Mucosa of descending colon (tissue), 3 donors: ENCODE results near the gene SMARCC1. TPM values are rescaled to one million over a fixed set of nuclear protein-coding genes. Genes with fewer than 3 reads are reported as not detected.

Experiments used
- ATAC-seq: fragments of 200-7000 bp; cut with Tn5 transposase; one replicate; pipeline ENCODE4 v1.9.1; 2020; ENCODE audit warnings: mild to moderate bottlenecking, moderate library complexity
- DNase-seq, 3 donors: peaks; one replicate each; pipeline ENCODE4 v3.0.0-alpha.2; 2020
- H3K36me3 ChIP-seq: fragments of 200-600 bp; one replicate; pipeline ENCODE4 v1.8.0; 2021; ENCODE audit warnings: low read depth, mild to moderate bottlenecking
- H3K4me1 ChIP-seq: fragments of 200-600 bp; one replicate; pipeline ENCODE4 v1.8.0; 2021; ENCODE audit warnings: low read depth, mild to moderate bottlenecking
- H3K4me3 ChIP-seq: fragments of 200-600 bp; one replicate; pipeline ENCODE4 v1.8.0; 2021; ENCODE audit warnings: mild to moderate bottlenecking
- H3K9me3 ChIP-seq: fragments of 200-600 bp; one replicate; pipeline ENCODE4 v1.8.0; 2021; ENCODE audit warnings: mild to moderate bottlenecking
- CTCF ChIP-seq: fragments of 200-600 bp; IDR thresholded peaks from one replicate; pipeline ENCODE4 v1.8.0; 2022; ENCODE audit warnings: antibody characterized with exemption, mild to moderate bottlenecking
- intact Hi-C, 2 donors: fragments of 100-400 bp; cut with DNase I in 1 of 2; cut with micrococcal nuclease in 1 of 2; formaldehyde crosslinking; loops; one replicate each; pipeline versions ENCODE4 v1.11.0 to v1.11.1; 2022; cut with DNase I, micrococcal nuclease
- total RNA-seq, 3 donors: library from RNA; stranded (reverse); fragmentation: NEBNext Ultra II Directional in 2 of 3; extraction: Animal tissue kit (Norgen Biotek cat#: 25700) in 2 of 3; gene quantifications; one replicate each; pipeline versions ENCODE4 v1.2.1 to v1.2.4, GENCODE V29; 2021 to 2023
- donor health status: DM: no; HTN: no; CAD: no; lungs with moderate emphysema.
- donor health status: DM: no; HTN: no; CAD: no.
- donor health status: DM: no; HTN: yes; CAD: no.

The SMARCC1 gene
- total RNA-seq, 3 donors from 2014 or later, result 61.5 to 117 (median 71.5) TPM

DNA sequence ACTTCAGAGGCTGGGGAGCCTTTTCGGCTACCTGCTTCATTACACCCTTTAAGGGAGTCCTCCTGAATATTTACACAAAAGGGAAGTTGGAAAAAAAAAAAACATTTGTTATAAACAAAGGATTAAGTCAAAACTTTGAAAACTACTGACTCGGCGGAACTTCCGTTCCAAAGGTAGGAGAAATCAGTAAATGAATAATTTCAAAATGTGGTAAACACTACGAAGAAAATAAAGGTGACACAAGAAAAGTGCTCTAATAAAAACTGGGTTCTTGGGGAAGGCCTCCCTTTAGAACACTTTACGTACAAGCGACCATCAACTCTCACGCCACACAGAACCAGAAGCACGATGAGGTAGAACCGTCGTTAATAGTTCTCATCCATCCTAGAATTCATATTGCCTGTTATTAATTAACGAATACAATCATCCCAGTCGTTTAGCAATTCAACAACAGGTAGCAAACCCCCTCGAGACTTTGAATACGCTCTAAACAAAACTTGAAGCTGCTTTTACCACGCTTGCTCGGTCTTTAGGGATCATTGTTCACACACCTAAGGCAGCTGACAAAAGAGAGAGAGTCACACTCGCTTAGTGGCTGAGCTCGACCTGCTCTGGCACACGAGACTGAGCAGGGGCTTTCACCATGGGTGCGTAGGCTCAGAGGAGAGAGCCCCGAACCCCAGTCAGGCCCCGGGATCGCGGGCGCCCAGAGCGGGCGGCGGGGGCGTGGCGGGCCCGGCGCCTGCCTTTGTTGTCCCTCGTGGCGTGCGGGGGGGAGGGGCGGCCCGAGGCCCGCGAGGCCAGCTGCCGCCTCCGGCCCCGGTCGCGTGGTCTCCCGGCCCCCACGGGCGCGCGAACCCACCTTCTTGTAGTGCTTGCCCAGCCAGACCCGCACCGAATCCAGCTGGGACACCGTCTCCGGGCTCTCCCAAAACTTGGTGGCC is 680 bp downstream of the SMARCC1 start:
- intact Hi-C loops, result no loop called here
- TF ChIP-seq CTCF, result no peak
- Histone ChIP-seq H3K4me1 (peaks cover 13% of the 10 kb centered on the region), H3K9me3 (no peaks in the 10 kb centered on the region), H3K4me3 (peak overlapping the region; percentile 89), H3K36me3 (no peaks in the 10 kb centered on the region)
- peak; percentile 74 for ATAC-seq
- peak; percentile 80 to 86 (median 84) for DNase-seq

DNA sequence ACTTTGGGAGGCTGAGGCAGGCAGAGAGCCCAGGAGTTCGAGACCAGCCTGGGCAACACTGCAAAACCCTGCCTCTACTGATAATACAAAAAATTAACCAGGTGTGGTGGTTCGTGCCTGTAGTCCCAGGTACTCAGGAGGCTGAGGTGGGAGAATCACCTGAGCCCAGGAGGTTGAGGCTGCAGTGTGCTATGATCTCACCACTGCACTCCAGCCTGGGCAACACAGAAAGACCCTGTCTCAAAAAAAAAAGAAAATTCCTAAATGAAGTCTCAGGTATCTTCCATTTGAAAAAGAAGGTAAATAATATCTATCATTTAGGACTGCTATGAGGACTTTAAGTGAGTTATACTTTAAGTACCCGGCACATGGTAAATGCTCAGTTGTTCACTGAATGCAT is 2.9 kb downstream of the SMARCC1 start:
- intact Hi-C loops, result no loop called here
- DNase-seq (no peak), ATAC-seq (no peak)
- H3K36me3 ChIP-seq, result no peaks in the 10 kb centered on the region
- no peak for TF ChIP-seq CTCF
- H3K4me1 ChIP-seq, result peaks cover 13% of the 10 kb centered on the region
- no peaks in the 10 kb centered on the region for H3K9me3 ChIP-seq
- H3K4me3 ChIP-seq, result no peak overlapping the region

DNA sequence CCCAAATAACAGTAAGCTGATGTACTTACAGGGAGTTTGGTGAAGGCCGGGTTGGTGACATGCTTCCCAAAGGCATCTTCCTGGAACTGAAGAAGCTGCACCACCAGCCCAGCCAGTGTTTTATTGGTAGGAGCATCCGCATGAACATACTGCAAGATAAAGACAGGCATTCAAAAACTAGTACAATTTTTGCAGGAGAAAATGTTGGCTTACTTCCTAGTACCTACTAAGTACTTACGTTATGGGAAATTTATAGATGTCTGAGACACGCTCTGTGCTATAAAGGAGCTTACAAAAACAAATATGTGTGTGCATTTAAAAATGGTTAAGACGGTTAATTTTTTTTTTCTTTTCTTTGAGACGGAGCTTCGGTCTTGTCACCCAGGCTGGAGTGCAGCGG is 8.9 kb downstream of the SMARCC1 start:
- DNase-seq, result no peak
- Histone ChIP-seq H3K4me3 (no peak overlapping the region), H3K9me3 (no peaks in the 10 kb centered on the region), H3K36me3 (no peaks in the 10 kb centered on the region), H3K4me1 (no peaks in the 10 kb centered on the region)
- TF ChIP-seq CTCF, result no peak
- intact Hi-C loops, result no loop called here
- ATAC-seq, result no peak

DNA sequence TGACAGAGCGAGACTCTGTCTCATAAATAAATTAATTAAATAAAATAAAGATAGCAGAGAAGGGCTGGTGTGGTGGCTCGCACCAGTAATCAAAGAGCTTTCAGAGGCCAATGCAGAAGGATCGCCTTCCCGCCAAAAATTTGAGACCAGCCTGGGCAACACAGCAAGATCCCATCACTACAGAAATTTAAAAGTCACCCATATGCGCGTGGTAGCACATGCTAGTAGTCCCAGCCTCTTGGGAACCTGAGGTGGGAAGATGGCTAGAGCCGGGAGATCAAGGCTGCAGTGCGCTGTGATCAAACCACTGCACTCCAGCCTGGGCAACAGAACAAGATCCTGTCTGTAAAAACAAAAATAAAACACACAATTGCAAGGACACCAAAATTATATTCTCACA is 9.6 kb downstream of the SMARCC1 start:
- intact Hi-C loops, result no loop called here
- no peak for TF ChIP-seq CTCF
- no peak for ATAC-seq

GRCh38 chr3:47766186-47766585 is 15.5 kb downstream of the SMARCC1 start:
- DNase-seq (no peak), ATAC-seq (no peak)
- TF ChIP-seq CTCF, result no peak
- intact Hi-C loops, result no loop called here
- no peaks in the 10 kb centered on the region for H3K36me3 ChIP-seq
- H3K9me3 ChIP-seq, result no peaks in the 10 kb centered on the region
- H3K4me3 ChIP-seq, result no peak overlapping the region
- no peaks in the 10 kb centered on the region for H3K4me1 ChIP-seq

More for the DNA sequence above, 9.6 kb downstream of the SMARCC1 start:
- Histone ChIP-seq H3K4me1 (no peaks in the 10 kb centered on the region), H3K9me3 (no peaks in the 10 kb centered on the region), H3K36me3 (no peaks in the 10 kb centered on the region), H3K4me3 (no peak overlapping the region)
- DNase-seq, result no peak
